ENCODE results near the gene DGKZ. TPM values are rescaled to one million over a fixed set of nuclear protein-coding genes. Genes with fewer than 3 reads are reported as not detected.

Gene DGKZ
- total RNA-seq, 1 experiment from 2014 or later = 59.3 TPM

DNA sequence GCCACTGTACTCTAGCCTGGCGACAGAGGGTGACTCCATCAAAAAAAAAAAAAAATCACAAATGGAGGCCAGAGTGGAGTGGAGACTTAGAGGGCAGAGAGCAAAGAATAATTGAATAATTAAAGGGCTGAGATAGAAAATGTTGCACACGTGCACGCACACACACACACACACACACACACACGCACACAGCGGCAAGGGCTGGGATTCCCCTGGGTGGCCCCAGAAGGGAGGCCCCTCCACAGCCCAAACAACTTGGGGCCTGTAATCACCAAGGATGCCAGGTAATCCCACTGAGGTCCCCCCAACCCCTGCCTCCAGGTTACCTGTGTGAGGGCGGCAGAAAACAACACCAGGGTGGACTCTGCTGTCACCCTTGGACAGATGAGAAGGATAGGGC, 12.0 kb upstream of the DGKZ start:
- no peaks in the 10 kb centered on the region for H3K36me3 Mint-ChIP-seq (ENCODE audit: insufficient read depth, unreplicated experiment)
- POLR2A ChIA-PET = no interaction called here
- no peak overlapping the region for H3K4me3 ChIP-seq (ENCODE audit: low read depth, low read length)
- H3K4me1 ChIP-seq = peaks cover 10% of the 10 kb centered on the region
- H3K36me3 ChIP-seq (ENCODE audit: control insufficient read depth, insufficient read depth, low read length) = no peaks in the 10 kb centered on the region
- no peak overlapping the region for H3K27ac Mint-ChIP-seq (ENCODE audit: unreplicated experiment)
- peaks cover 11% of the 10 kb centered on the region for H3K27me3 Mint-ChIP-seq (ENCODE audit: insufficient read depth, unreplicated experiment)
- H3K4me1 Mint-ChIP-seq (ENCODE audit: low read depth, unreplicated experiment) = no peaks in the 10 kb centered on the region
- peaks cover 4% of the 10 kb centered on the region for H3K27me3 ChIP-seq (replicated peaks; ENCODE audit: control insufficient read depth, insufficient read depth, low read length)
- no peaks in the 10 kb centered on the region for H3K9me3 Mint-ChIP-seq (ENCODE audit: unreplicated experiment)
- TF ChIP-seq, protein P1, sequence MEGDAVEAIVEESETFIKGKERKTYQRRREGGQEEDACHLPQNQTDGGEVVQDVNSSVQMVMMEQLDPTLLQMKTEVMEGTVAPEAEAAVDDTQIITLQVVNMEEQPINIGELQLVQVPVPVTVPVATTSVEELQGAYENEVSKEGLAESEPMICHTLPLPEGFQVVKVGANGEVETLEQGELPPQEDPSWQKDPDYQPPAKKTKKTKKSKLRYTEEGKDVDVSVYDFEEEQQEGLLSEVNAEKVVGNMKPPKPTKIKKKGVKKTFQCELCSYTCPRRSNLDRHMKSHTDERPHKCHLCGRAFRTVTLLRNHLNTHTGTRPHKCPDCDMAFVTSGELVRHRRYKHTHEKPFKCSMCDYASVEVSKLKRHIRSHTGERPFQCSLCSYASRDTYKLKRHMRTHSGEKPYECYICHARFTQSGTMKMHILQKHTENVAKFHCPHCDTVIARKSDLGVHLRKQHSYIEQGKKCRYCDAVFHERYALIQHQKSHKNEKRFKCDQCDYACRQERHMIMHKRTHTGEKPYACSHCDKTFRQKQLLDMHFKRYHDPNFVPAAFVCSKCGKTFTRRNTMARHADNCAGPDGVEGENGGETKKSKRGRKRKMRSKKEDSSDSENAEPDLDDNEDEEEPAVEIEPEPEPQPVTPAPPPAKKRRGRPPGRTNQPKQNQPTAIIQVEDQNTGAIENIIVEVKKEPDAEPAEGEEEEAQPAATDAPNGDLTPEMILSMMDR (IDR thresholded peaks at IDR 0.05; ENCODE audit: insufficient read depth in 1 of 2, low read depth in 1 of 2, low read length in 1 of 2, severe bottlenecking in 1 of 2, unreplicated experiment in 1 of 2) = no peak
- H3K9me3 ChIP-seq = no peaks in the 10 kb centered on the region
- BruUV-seq (replicated peaks) = no TSS peak
- CTCF ChIA-PET = interaction anchor here (0.6 kb wide), 1 partner anchor 126 kb away, joined by 4 read pairs; no protein-coding TSS in a partner anchor
- H3K4me3 Mint-ChIP-seq (ENCODE audit: unreplicated experiment) = no peak overlapping the region
- intact Hi-C loops (cut with micrococcal nuclease; ENCODE audit: unreplicated experiment) = no loop called here
- no peak for DNase-seq

DNA sequence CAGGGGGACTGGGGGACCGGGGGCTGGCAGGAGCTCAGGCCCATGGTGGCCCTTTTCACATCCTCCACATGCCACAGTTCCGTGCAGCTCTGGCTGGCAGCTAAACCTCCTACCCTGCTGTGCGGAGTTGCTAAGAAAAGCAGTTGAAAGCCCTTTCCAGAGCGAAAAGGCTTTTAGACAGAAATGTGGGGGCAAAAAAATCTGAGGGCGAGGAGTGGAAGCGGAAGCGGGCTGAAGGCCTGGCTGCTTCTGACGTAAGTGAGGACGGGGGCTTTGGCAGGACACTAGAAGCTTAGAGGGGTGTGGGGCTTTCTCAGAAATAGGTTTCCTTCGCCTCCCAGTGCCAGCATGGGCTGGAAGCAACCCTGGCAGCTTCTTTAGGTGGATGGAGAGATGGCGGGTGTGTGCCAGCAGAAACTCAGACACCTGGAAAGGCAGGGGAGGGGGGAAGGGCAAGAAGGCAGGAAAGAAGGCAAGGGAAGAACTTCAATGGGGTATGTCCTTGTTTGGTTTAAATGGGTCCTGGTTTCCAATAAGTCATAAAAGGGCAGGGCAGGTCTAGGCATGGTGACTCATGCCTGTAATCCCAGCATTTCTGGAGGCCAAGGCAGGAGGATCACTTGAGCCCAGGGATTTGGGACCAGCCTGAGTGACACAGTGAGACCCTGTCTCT, 11.2 kb upstream of the DGKZ start:
- H3K27me3 Mint-ChIP-seq (ENCODE audit: insufficient read depth, unreplicated experiment) = peaks cover 6% of the 10 kb centered on the region
- H3K4me3 Mint-ChIP-seq (ENCODE audit: unreplicated experiment) = no peak overlapping the region
- POLR2A ChIA-PET = no interaction called here

DNA sequence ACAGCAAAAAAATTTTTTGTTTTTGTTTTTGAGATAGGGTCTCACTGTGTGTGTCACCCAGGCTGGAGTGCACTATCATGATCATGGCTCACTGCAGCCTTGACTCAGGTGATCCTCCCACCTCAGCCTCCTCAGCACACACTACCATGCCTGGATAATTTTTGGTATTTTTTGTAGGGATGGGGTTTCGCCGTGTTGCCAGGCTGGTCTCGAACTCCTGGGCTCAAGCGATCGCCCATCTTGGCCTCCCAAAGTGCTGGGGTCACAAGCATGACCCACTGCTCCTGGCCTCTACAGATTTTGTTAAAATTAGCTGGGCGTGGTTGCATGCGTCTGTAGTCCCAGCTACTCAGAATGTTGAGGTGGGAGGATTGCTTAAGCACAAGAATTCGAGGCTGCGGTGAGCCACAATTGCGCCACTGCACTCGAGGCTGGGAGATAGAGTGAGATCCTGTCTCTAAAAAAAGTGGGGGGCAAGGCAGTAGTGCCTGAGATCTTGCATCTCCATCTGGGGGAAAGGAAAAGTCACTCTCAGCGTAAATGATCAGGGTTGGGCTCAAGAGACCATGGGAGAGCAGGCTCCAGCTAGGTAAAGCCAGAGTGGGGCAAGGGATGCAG, 10.6 kb upstream of the DGKZ start:
- Histone ChIP-seq H3K9me3 (no peaks in the 10 kb centered on the region), H3K4me1 (peaks cover 10% of the 10 kb centered on the region), H3K4me3 (ENCODE audit: low read depth, low read length) (no peak overlapping the region), H3K27me3 (replicated peaks; ENCODE audit: control insufficient read depth, insufficient read depth, low read length) (peaks cover 4% of the 10 kb centered on the region), H3K36me3 (ENCODE audit: control insufficient read depth, insufficient read depth, low read length) (no peaks in the 10 kb centered on the region)
- H3K27me3 Mint-ChIP-seq (ENCODE audit: insufficient read depth, unreplicated experiment) = peaks cover 2% of the 10 kb centered on the region
- ChIA-PET POLR2A (no interaction called here), CTCF (interaction anchor here (0.7 kb wide), 1 partner anchor 135 kb away, joined by 3 read pairs; no protein-coding TSS in a partner anchor)
- H3K36me3 Mint-ChIP-seq (ENCODE audit: insufficient read depth, unreplicated experiment) = no peaks in the 10 kb centered on the region
- H3K27ac Mint-ChIP-seq (ENCODE audit: unreplicated experiment) = no peak overlapping the region
- H3K4me1 Mint-ChIP-seq (ENCODE audit: low read depth, unreplicated experiment) = no peaks in the 10 kb centered on the region
- H3K9me3 Mint-ChIP-seq (ENCODE audit: unreplicated experiment) = no peaks in the 10 kb centered on the region
- H3K4me3 Mint-ChIP-seq (ENCODE audit: unreplicated experiment) = no peak overlapping the region
- TF ChIP-seq, protein P1 (IDR thresholded peaks at IDR 0.05; ENCODE audit: insufficient read depth in 1 of 2, low read depth in 1 of 2, low read length in 1 of 2, severe bottlenecking in 1 of 2, unreplicated experiment in 1 of 2) = no peak
- no TSS peak for BruUV-seq (replicated peaks)
- no peak for DNase-seq
- intact Hi-C loops (cut with micrococcal nuclease; ENCODE audit: unreplicated experiment) = no loop called here

More for the DNA sequence above, 11.2 kb upstream of the DGKZ start:
- H3K4me3 ChIP-seq (ENCODE audit: low read depth, low read length) = no peak overlapping the region
- intact Hi-C loops (cut with micrococcal nuclease; ENCODE audit: unreplicated experiment) = no loop called here
- H3K36me3 ChIP-seq (ENCODE audit: control insufficient read depth, insufficient read depth, low read length) = no peaks in the 10 kb centered on the region
- BruUV-seq (replicated peaks) = no TSS peak
- H3K9me3 Mint-ChIP-seq (ENCODE audit: unreplicated experiment) = no peaks in the 10 kb centered on the region
- CTCF ChIA-PET = interaction anchor here (0.6 to 0.7 kb wide), 2 partner anchors 90 to 125 kb away, joined by 3 to 4 read pairs; no protein-coding TSS in a partner anchor
- peaks cover 4% of the 10 kb centered on the region for H3K27me3 ChIP-seq (replicated peaks; ENCODE audit: control insufficient read depth, insufficient read depth, low read length)
- H3K9me3 ChIP-seq = no peaks in the 10 kb centered on the region
- H3K4me1 Mint-ChIP-seq (ENCODE audit: low read depth, unreplicated experiment) = no peaks in the 10 kb centered on the region
- no peak for DNase-seq
- TF ChIP-seq, protein P1 (IDR thresholded peaks at IDR 0.05; ENCODE audit: insufficient read depth in 1 of 2, low read depth in 1 of 2, low read length in 1 of 2, severe bottlenecking in 1 of 2, unreplicated experiment in 1 of 2) = no peak
- H3K4me1 ChIP-seq = peaks cover 10% of the 10 kb centered on the region
- no peak overlapping the region for H3K27ac Mint-ChIP-seq (ENCODE audit: unreplicated experiment)
- H3K36me3 Mint-ChIP-seq (ENCODE audit: insufficient read depth, unreplicated experiment) = no peaks in the 10 kb centered on the region
